SK-N-MC (cell line): ENCODE measurements around the gene ICAM1.

Experiments
- DNase-seq: peaks from one replicate; pipeline ENCODE4 v3.0.0-alpha.2; 2011; ENCODE audit warnings: low read depth, low spot score
- H3K27ac ChIP-seq: fragments of 200-600 bp; sonication (generic); 2 replicates; pipeline ENCODE4 v1.5.1; 2016; ENCODE audit warnings: mixed run types
- H3K36me3 ChIP-seq: fragments of 200-600 bp; sonication (generic); 2 replicates; pipeline ENCODE4 v1.6.1; 2017; ENCODE audit warnings: antibody characterized with exemption, low read length, mixed read lengths; ENCODE audit not compliant: insufficient read depth
- H3K4me3 ChIP-seq: fragments of 200-600 bp; sonication (generic); 2 replicates; pipeline ENCODE4 v1.5.1; 2016
- H3K9ac ChIP-seq: fragments of 200-600 bp; sonication (generic); 2 replicates; pipeline ENCODE4 v1.8.0; 2017; ENCODE audit warnings: mixed run types, mixed read lengths; ENCODE audit not compliant: insufficient read length
- H3K9me3 ChIP-seq: fragments of 200-600 bp; sonication (generic); 2 replicates; pipeline ENCODE4 v1.6.1; 2017; ENCODE audit warnings: low read depth, mild to moderate bottlenecking, antibody characterized with exemption, low read length, moderate library complexity, mixed read lengths
- EZH2 ChIP-seq: fragments of 200-600 bp; sonication (generic); IDR thresholded peaks from one replicate; pipeline ENCODE4 v1.6.1; 2017; ENCODE audit warnings: antibody characterized with exemption
- FOXP2 ChIP-seq: optimal IDR thresholded peaks from 2 replicates; pipeline ENCODE3; 2011; ENCODE audit warnings: mild to moderate bottlenecking, moderate library complexity; ENCODE audit not compliant: insufficient read depth; ENCODE audit errors: extremely low read length, control extremely low read depth
- POLR2AphosphoS5 ChIP-seq: IDR thresholded peaks from 2 replicates; pipeline ENCODE4 v1.6.1; 2012; ENCODE audit warnings: mild to moderate bottlenecking, low read depth, low read length, borderline replicate concordance

Gene ICAM1

GRCh38 chr19:10332158-10332964 lies 61.4 kb downstream of the ICAM1 start:
- Histone ChIP-seq H3K9ac (peak overlapping the region; percentile 95), H3K36me3 (peaks cover 33% of the 10 kb centered on the region; the same call in 1 of the 2 replicates), H3K27ac (0 out of 2 replicates have a peak overlapping the region, but pooled peaks have one; percentile 93), H3K4me3 (peak overlapping the region; percentile 88), H3K9me3 (no peaks in the 10 kb centered on the region)
- DNase-seq = no peak
- TF ChIP-seq EZH2 (no peak), POLR2AphosphoS5 (no peak), FOXP2 (no peak)

- Histone ChIP-seq H3K9me3 (no peaks in the 10 kb centered on the region), H3K9ac (peak within 1 kb of the TSS; percentile 95), H3K36me3 (peaks cover 25% of the 10 kb centered on the region; the same call in 1 of the 2 replicates), H3K27ac (peak within 1 kb of the TSS; percentile 93), H3K4me3 (peak within 1 kb of the TSS; percentile 88)
- peak; percentile 72 for DNase-seq
- TF ChIP-seq FOXP2 (no peak), POLR2AphosphoS5 (peak; percentile 97), EZH2 (no peak)
These were observed 62.2 kb downstream of the ICAM1 start, which contains the start of gene RAVER1 for GRCh38 chr19:10332965-10333757. Gene RAVER1 (minus strand): TSS chr19:10333529. CDS start chr19:10333507, 22 bp downstream.

GRCh38 chr19:10333758-10334587 lies 63.1 kb downstream of the ICAM1 start:
- DNase-seq = no peak
- TF ChIP-seq POLR2AphosphoS5 (no peak), EZH2 (no peak), FOXP2 (no peak)
- peaks cover 17% of the 10 kb centered on the region; the same call in 1 of the 2 replicates for H3K36me3 ChIP-seq
- no peaks in the 10 kb centered on the region for H3K9me3 ChIP-seq
- H3K9ac ChIP-seq = peak overlapping the region; percentile 6
- no peak overlapping the region for H3K27ac ChIP-seq
- peak overlapping the region; percentile 88 for H3K4me3 ChIP-seq

GRCh38 chr19:10334588-10335351 lies 63.9 kb downstream of the ICAM1 start:
- H3K9me3 ChIP-seq = no peaks in the 10 kb centered on the region
- peaks cover 9% of the 10 kb centered on the region; the same call in 1 of the 2 replicates for H3K36me3 ChIP-seq
- DNase-seq = no peak
- TF ChIP-seq FOXP2 (no peak), POLR2AphosphoS5 (peak; percentile 30; the same call in 1 of the 2 replicates)
- H3K9ac ChIP-seq = peak overlapping the region; percentile 6
- H3K4me3 ChIP-seq = peak overlapping the region; percentile 88
- no peak overlapping the region for H3K27ac ChIP-seq

- DNase-seq = no peak
- Histone ChIP-seq H3K4me3 (peak overlapping the region; percentile 88), H3K9me3 (no peaks in the 10 kb centered on the region), H3K36me3 (peaks cover 2% of the 10 kb centered on the region; the same call in 1 of the 2 replicates), H3K9ac (no peak overlapping the region), H3K27ac (no peak overlapping the region)
- TF ChIP-seq EZH2 (no peak), POLR2AphosphoS5 (no peak), FOXP2 (no peak)
These were observed 64.5 kb downstream of the ICAM1 start for GRCh38 chr19:10335352-10335985.
